GM19238 (cell line): ENCODE measurements around the gene IFI30.
"Not testable (repeated sequence)": the region's sequence is repeated elsewhere in the genome, so short reads cannot be mapped to it uniquely, and the experiment has no call there.

Experiments used
- DNase-seq: peaks from one replicate; pipeline ENCODE4 v3.0.0; 2011; ENCODE audit warnings: low spot score; ENCODE audit not compliant: insufficient read length

IFI30 gene

GRCh38 chr19:18202778-18203407 is 29.3 kb downstream of the IFI30 start:
- no peak for DNase-seq

GRCh38 chr19:18203408-18203862 is 29.8 kb downstream of the IFI30 start:
- DNase-seq, result no peak

GRCh38 chr19:18203863-18204393 is 30.3 kb downstream of the IFI30 start, which contains the start of gene RAB3A:
Gene RAB3A, minus strand, starts transcription at chr19:18204042. Its CDS starts 1,302 bp downstream, at chr19:18202740.
- DNase-seq, result peak; percentile 99

GRCh38 chr19:18204394-18205199 is 31.0 kb downstream of the IFI30 start:
- DNase-seq, result no peak

- DNase-seq, result no peak
These were observed 31.7 kb downstream of the IFI30 start for GRCh38 chr19:18205200-18205892.

GRCh38 chr19:18206018-18206417 is 32.4 kb downstream of the IFI30 start:
- no peak for DNase-seq

- no peak for DNase-seq
These were observed 34.7 kb downstream of the IFI30 start for GRCh38 chr19:18208098-18208951.

- not testable (repeated sequence) for DNase-seq
These were observed 36.3 kb downstream of the IFI30 start for GRCh38 chr19:18209912-18210311.

- DNase-seq, result no peak
These were observed 38.1 kb downstream of the IFI30 start for GRCh38 chr19:18211683-18212082.

- DNase-seq, result no peak
These were observed 41.3 kb downstream of the IFI30 start for GRCh38 chr19:18214779-18215433.

GRCh38 chr19:18216789-18217188 is 43.2 kb downstream of the IFI30 start:
- DNase-seq, result no peak

- DNase-seq, result no peak
These were observed 44.5 kb downstream of the IFI30 start for GRCh38 chr19:18218159-18218558.

- no peak for DNase-seq
These were observed 45.0 kb downstream of the IFI30 start for GRCh38 chr19:18218600-18218999.

- DNase-seq, result no peak
These were observed 46.5 kb downstream of the IFI30 start for GRCh38 chr19:18219911-18220631.

GRCh38 chr19:18220632-18221275 is 47.1 kb downstream of the IFI30 start:
- DNase-seq, result no peak

GRCh38 chr19:18221815-18222725 is 48.5 kb downstream of the IFI30 start:
- no peak for DNase-seq

- DNase-seq, result no peak
These were observed 50.4 kb downstream of the IFI30 start for GRCh38 chr19:18223860-18224524.
